ENCODE data around the gene NUDT16L1.

NUDT16L1 gene

GRCh38 chr16:4695473-4696171 lies 2.3 kb downstream of the NUDT16L1 start:
- DNase-seq, result no peak

- no peak for DNase-seq
Measured at GRCh38 chr16:4696172-4696904, 3.0 kb downstream of the NUDT16L1 start.

- DNase-seq, result no peak
Measured at GRCh38 chr16:4696905-4697847, 3.8 kb downstream of the NUDT16L1 start.

- no peak for DNase-seq
Measured at GRCh38 chr16:4697848-4698291, 4.5 kb downstream of the NUDT16L1 start.

- DNase-seq, result no peak
Measured at GRCh38 chr16:4698321-4699045, 5.1 kb downstream of the NUDT16L1 start.

- DNase-seq, result no peak
Measured at GRCh38 chr16:4699046-4699556, 5.7 kb downstream of the NUDT16L1 start.

- DNase-seq, result no peak
Measured at GRCh38 chr16:4700380-4700996, 7.1 kb downstream of the NUDT16L1 start.

GRCh38 chr16:4700997-4701743 lies 7.8 kb downstream of the NUDT16L1 start:
- no peak for DNase-seq

GRCh38 chr16:4701791-4702465 lies 8.6 kb downstream of the NUDT16L1 start:
- no peak for DNase-seq

GRCh38 chr16:4702466-4702808 lies 9.1 kb downstream of the NUDT16L1 start:
- DNase-seq, result no peak

- DNase-seq, result no peak
Measured at GRCh38 chr16:4703906-4704305, 10.5 kb downstream of the NUDT16L1 start.

GRCh38 chr16:4704491-4704890 lies 11.1 kb downstream of the NUDT16L1 start:
- no peak for DNase-seq

- DNase-seq, result no peak
Measured at GRCh38 chr16:4704913-4705312, 11.6 kb downstream of the NUDT16L1 start.

GRCh38 chr16:4706871-4707270 lies 13.5 kb downstream of the NUDT16L1 start:
- no peak for DNase-seq

GRCh38 chr16:4709481-4709880 lies 16.1 kb downstream of the NUDT16L1 start:
- DNase-seq, result no peak

- no peak for DNase-seq
Measured at GRCh38 chr16:4713663-4714501, 20.5 kb downstream of the NUDT16L1 start.

- no peak for DNase-seq
Measured at GRCh38 chr16:4714996-4715395, 21.6 kb downstream of the NUDT16L1 start.

- no peak for DNase-seq
Measured at GRCh38 chr16:4718466-4718865, 25.1 kb downstream of the NUDT16L1 start.

- no peak for DNase-seq
Measured at GRCh38 chr16:4723071-4723767, 29.9 kb downstream of the NUDT16L1 start.
